ENCODE measurements around the gene RAP1A.

- TF ChIP-seq BHLHE40 (IDR thresholded peaks at IDR 0.05; ENCODE audit: borderline replicate concordance) (no peak), HDGF (IDR thresholded peaks at IDR 0.05; ENCODE audit: borderline replicate concordance) (no peak), SUZ12 (IDR thresholded peaks at IDR 0.05) (no peak), ZNF384 (IDR thresholded peaks at IDR 0.05) (no peak), FOXK2 (IDR thresholded peaks at IDR 0.05) (no peak), CTBP1 (IDR thresholded peaks at IDR 0.05; ENCODE audit: borderline replicate concordance) (no peak), FOXM1 (IDR thresholded peaks at IDR 0.05; ENCODE audit: borderline replicate concordance) (no peak), SP1 (IDR thresholded peaks at IDR 0.05) (no peak)
Observed at GRCh38 chr1:111602974-111603373, 16.6 kb upstream of the RAP1A start.

Measured in HEK293T (cell line).